ENCODE results near the gene MYO1E. TPM values are rescaled to one million over a fixed set of nuclear protein-coding genes. Genes with fewer than 3 reads are reported as not detected.

The MYO1E gene
- polyA plus RNA-seq, 4 donors = 70.3 to 212 (median 156) TPM

DNA sequence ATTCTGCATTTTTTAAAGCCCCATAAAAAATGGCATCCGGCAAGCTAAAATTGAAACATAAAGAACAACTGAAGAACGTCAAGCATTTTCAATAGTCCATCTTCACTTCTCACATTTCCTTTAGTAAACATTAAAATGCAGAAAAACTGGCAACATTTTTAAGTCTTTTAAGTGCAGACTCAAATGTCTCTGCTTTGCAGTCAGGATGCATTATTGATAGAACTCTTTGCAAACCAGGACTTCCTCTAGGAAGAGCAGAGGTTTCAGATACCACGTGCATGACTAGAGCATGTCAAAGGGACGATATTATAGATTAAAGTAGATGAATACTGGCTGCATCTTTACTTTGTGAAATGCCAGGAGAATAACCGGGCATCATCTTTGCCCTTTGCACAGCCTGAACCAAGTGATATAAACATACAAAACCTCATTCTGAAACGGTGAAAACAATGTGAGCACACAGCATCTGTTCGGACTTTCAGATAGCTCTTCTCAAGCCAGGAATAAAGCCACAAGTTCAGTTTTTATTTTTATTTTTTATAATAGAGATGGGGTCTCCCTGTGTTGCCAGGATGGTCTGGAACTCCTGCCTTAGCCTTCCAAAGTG, 101.0 kb downstream of the MYO1E start:
- DNase-seq (ENCODE audit: low read depth in 4 of 4, low spot score in 3 of 4) = no peak

DNA sequence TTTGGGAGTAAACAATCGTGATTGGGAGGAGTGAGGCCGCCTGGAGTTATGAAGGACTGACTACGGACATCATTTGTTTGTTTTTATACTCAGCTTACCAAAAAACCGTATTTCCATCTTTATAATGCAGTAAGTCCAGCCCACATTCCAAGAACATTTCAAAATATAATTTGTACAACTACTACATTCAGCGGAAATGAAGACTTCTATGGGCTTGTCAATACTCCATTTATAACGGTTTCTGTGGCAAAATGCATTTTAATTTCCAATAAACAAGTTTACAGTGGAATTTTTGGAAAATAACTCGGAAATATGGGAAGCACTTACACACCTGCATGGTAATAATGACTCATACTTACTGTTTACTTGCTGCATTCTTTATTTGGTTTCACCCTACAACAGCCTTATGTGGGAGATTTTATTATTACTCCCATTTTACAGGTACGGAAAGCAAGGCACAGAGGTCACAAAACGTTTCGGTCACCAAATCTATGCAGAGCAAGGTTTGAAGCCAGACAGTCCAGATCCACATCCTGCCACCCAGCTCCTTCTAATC, 103.7 kb downstream of the MYO1E start:
- DNase-seq (ENCODE audit: low read depth in 4 of 4, low spot score in 3 of 4) = no peak

DNA sequence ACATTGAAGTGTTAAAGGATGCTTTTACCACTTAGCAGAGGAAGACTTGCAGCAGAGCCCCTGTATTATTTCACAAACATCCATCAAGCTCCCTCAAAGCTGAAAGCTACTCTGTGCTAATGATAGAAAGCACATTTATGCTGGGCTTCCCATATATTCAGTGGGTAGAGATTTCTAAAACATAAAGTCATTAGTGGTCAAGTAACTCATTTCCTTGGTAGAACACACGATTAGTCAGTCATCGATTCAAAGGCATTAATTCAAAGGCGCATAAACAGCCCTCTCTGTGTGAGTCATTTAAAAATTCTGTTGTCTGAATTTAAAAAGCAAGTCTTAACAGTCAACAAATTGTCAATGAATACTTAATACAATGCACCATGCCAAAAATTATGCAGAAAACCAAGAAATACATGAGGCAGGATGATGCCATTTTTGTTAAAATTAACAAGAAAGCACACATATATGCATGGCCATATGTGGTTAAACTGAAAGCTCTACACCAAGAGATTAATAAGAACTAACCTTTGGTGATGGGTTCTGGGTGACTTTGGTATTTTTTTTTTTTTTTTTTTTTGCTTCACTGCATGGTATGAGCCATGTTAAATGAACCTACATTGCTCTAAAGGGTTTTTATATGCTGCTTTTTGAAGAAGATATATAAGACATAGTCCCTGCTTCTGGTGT, 104.4 kb downstream of the MYO1E start:
- no peak for DNase-seq (ENCODE audit: low read depth in 4 of 4, low spot score in 3 of 4)

DNA sequence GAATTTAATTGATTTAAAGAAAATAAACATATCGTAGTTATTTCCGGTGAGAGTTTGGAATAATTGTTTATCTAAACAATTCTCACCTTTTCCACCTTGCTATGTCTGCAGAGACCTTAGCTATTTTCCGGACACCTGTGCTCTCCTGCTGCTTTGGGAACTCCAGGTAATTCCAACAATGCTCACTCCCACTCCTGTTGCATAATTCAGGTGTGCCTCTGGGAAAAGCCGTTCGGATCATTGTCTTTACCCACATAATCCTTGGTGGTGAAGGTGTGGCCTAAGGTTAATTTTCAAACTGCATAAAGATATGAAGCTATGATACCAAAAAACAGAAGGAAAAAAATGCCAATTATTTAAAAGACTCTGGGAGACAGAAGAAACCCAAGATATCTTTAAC, 106.6 kb downstream of the MYO1E start:
- no peak for DNase-seq (ENCODE audit: low read depth in 4 of 4, low spot score in 3 of 4)

DNA sequence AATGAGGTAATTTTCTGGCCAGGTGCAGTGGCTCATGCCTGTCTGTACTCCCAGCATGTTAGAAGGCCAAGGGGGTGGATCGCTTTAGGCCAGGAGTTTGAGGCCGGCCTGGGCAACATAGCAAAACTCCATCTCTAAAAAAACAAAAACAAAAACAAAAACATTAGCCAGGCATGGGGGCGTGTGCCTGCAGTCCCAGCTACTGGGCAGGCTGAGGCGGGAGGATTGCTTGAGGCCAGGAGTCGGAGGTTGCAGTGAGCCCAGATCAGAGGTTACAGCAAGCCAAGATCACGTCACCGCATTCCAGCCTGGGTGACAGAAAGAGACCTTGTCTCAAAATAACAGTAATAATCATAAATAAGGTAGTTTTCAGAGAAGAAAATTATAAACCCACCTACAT, 110.4 kb downstream of the MYO1E start:
- DNase-seq (ENCODE audit: low read depth in 4 of 4, low spot score in 3 of 4) = no peak

DNA sequence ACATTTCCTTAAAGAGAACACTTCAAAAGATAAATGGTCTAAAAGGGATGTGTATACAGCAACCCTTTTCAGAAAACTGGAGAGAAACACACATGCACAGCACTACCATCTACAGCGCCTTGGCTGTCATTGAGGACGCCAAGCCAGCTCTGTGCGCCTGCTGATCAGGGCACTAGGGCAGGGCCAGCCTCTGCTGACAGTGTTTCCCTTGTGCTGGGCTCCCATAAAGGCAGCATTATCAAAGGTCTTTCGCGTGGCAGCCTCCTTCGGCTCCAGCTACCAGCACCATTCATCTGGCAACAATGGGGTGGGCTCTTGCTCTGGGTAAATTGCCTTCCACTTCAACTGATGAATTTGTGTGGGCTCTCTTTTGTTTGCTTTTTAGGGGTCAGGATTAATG, 112.6 kb downstream of the MYO1E start:
- DNase-seq (ENCODE audit: low read depth in 4 of 4, low spot score in 3 of 4) = no peak

DNA sequence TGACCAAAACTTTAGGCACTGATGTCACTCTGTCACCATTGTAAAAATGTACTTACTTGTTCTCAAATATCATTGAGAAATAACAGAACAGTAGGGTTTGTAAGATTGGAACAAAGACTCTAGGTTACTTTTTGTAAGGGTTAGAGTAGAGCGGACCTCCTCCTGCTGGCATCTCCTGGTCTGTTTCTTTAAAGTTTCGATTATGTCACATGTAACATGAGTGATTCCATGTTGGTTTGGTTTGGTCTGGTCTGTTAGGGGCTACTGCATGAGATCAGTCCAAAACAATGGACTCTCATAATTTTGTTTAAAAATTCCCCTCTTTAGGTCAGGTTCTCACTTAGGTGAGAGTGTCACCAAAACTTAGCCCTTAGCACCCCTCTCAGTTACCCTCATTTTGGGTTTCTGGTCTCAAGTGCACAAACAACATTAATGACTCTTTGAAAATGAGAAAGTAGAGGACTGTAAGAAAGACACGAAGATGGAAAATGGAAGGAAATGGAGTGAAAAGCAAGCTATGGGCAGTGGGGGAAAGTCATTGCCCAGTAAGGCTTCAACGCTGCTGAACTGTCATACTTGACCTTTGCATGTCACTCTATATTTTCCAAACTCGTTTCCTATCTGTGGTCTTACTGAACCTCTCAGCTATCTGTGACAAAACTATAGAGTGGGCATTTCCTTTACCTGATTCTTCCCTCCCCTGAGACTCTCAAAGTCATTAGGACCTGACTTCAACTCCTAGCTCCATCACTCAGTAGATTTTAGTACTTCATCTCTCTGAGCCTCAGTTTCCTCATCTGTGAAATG, 113.3 kb downstream of the MYO1E start:
- DNase-seq (ENCODE audit: low read depth in 4 of 4, low spot score in 3 of 4) = no peak

DNA sequence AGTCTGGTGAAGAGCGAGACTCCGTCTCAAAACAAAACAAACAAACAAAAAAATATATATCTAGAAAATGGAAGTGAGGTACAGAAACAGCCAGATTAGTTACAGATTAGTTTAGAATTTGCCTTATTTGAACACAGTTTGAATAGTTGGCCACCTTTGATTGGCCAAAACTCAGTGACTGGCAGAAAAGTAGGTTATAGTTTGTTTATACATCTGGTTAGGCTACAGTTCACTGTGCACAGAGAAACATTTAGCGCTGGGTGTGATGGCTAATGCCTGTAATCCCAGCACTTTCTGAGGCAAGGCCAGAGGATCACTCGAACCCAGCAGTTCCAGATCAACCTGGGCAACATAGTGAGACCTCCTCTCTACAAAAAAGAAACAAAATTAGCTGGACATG, 114.4 kb downstream of the MYO1E start:
- DNase-seq (ENCODE audit: low read depth in 4 of 4, low spot score in 3 of 4) = no peak

DNA sequence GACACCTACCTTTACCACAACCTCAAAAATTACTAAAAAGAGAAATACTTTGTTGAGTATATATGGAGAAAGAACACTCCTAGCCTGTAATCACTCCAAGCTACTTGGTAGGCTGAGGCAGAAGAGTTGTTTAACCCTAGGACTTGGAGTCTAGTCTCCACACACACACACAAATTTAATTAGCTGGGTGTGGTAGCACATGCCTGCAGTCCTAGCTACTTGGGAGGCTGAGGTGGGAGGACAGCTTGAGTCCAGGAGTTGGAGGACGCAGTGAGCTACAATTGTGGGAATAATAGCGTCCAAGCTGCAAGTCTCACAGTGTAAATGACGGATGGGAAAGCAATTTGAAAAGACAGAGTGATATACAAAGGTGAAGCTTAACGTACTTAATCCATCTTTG, 115.5 kb downstream of the MYO1E start:
- DNase-seq (ENCODE audit: low read depth in 4 of 4, low spot score in 3 of 4) = no peak

DNA sequence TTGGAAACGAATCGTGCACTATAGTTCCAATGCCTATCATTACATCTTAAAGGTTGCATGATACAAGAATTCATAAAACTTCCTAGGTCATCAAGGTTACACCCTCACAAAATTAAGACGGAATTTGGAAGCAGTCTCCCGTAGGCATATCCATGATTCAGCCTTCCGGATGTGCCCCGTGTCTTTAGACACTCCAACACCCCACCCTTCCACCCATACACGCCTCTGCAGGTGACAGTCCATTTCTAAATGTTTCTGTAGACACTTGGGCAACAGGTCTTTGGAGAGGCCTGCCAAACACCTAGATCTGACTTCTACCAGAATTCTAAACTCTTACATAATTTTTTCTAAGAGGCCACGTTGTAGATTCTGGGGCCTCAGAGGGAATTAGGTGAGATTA, 116.2 kb downstream of the MYO1E start:
- no peak for DNase-seq (ENCODE audit: low read depth in 4 of 4, low spot score in 3 of 4)

DNA sequence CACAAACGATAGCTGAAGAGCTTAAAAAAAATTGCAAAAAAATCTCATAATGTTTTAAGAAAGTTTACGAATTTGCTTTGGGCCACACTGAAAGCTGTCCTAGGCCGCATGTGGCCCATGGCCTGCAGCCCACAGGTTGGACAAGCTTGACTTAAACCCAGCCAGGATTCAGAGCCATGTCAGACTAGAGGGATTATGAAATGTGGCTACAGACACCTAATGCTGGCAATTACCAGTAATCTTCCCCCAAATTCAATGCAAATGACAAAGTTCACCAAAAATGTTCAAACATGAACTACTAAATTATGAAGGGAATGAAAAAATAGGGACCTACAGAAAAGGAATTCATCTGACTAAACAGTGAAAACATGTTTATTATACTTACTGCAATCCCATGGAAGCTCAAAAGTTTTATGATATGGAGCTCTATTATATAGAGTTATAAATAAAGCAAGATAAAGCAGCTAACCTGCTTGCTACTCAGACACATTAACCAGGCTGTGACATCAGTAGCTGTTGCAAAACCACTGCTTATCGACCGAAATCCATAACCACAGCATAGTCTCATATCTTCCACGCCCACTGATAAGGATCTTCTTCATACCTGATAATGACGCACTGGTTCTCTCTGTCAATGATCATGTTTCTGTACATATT, 116.9 kb downstream of the MYO1E start:
- no peak for DNase-seq (ENCODE audit: low read depth in 4 of 4, low spot score in 3 of 4)

DNA sequence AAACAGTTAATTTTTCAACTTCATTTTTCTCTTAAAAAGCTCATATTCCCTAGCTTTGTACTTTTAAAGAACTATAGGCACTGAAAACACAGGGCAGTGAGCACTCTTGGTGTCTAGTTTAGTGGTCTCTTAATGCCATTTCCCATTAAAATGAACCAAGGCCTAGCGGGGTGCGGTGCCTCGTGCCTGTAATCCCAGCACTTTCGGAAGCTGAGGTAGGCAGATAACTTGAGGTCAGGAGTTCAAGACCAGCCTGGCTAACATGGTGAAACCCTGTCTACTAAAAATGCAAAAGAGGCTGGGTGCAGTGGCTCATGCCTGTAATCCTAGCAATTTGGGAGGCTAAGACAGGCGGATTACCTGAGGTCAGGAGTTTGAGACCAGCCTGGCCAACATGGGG, 120.5 kb downstream of the MYO1E start:
- no peak for DNase-seq (ENCODE audit: low read depth in 4 of 4, low spot score in 3 of 4)

DNA sequence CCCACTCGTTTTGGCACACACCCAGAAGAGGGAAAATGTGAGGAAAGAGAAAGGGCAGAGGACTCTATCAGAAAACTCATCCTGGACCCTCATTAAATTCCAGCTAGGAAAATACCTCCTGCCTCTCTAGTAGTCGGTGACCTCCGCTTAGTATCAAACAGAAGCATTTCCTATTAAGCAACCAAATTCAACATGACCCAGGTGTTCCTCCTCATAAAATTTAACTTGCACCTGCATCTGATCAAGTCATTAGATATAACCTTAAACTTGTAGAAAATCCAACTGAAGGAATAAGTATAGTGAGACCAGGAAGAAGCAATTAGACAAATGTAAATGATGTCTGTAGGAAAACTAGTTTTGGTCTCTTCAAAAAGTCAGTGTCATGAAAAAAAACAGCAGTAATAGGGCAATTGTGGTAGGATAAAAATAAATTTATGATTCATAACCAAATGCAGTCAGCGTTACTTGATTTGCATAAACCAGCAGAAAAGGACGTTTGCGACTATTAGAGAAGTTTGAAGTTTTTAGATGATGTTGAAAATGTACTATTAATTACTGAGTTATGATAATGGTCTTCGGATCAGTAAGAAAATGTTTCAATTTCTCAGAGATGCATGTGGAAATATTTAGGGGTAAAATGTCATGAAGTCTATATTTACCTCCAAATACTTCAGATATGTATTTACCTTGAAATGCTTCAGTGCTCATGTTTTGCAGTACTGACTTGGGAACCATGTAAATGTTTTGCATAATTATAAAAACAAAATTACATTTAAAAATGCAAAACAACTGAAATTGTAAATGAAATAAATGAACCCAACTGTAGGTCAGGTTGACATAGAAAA, 121.4 kb downstream of the MYO1E start:
- DNase-seq (ENCODE audit: low read depth in 4 of 4, low spot score in 3 of 4) = no peak

DNA sequence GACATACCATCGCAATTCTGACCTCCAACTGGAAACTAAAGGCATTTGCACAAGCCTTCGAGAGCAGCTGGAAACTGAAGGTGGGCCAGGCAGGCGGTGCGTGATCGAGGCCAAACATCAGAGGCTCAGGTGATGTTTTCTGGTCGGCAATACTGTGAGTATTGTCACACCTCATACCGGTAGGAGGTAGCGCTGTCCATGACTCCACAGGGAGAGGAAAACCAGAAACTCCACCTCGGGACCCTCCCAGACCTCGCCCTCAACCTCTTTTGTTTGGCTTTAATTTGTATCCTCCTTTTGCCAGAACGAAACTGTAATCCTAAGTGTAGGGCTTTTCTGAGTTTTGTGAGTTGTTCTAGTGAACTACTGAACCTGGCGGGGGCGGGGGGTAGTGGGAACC, 122.4 kb downstream of the MYO1E start:
- DNase-seq (ENCODE audit: low read depth in 4 of 4, low spot score in 3 of 4) = no peak

DNA sequence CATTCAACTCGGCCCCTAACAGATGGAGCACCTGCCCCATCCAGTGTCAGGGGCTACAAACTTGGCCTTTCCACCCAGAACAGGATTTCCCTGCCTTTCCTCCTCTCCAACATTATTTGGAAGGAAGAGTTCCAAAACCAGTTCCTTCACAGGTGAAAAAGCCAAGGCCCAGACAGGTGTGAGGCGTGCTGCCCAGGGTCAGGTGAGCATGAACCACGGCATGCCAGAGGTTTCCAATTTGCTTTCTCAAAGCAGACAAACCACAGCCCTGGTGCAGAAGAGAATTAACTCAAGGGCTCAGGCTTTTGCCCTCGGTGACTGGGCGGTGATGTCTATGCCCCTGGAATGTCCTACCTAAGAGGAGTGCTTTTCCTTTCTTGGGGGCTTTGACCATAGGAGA, 122.9 kb downstream of the MYO1E start:
- no peak for DNase-seq (ENCODE audit: low read depth in 4 of 4, low spot score in 3 of 4)

DNA sequence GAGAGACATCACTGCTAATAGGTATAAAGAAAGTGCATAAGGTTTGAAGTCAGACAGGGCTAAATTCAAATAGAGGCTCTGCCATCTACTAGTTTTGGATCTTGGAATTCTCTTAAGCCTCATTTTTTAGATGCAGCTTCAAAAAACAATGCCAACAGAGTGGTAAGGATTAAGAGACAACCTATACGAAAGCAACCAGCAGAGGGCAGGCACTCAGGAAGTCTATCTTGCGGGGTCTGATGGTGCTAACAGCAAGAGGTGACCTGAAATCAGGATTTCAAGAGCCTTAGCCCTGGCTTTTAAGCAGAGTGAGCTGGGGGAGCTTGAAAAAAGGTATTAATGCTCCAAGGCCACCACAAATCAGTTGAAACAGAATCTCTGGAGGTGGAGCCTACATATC, 125.3 kb downstream of the MYO1E start:
- DNase-seq (ENCODE audit: low read depth in 4 of 4, low spot score in 3 of 4) = peak in 3 of 4 donors; percentile 35 to 49 (median 36)

DNA sequence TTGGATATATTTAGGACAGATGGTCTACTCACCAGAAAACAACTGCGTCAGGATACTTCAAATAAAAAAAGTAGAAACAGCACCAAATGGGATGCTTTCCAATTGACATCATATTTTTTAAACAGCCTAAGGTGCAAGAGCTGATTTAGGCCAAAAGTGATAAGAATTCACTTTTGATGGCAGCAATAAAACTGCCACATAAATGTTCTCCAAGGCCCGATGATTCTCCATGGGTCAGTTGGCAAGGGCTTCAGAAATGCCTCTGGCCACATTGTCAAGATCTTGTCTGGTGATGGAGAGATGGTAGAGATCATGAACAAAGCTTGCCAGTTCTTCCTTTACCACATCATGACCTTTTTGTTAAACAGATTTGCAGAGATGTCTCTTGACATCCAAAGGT, 127.1 kb downstream of the MYO1E start:
- no peak for DNase-seq (ENCODE audit: low read depth in 4 of 4, low spot score in 3 of 4)

DNA sequence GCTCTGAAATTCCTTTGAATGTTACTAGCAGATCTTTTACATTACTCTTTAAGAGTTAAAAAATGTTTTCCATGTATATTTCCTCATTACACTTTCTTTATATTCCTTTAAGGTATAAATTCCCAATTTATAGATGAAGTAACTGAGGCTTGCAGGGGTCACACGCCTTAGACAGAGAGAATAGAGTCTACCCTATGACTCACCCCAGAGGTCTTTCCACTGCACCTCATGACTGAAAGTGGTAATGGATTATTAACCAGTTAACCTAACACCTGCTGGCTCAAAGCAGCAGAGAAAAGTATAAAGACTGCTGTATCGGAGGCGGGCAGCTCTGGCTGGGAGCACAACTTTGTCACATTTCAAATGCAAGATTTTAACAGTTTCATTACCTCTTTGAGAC, 128.3 kb downstream of the MYO1E start:
- DNase-seq (ENCODE audit: low read depth in 4 of 4, low spot score in 3 of 4) = peak in 1 of 4 donors; percentile 19

DNA sequence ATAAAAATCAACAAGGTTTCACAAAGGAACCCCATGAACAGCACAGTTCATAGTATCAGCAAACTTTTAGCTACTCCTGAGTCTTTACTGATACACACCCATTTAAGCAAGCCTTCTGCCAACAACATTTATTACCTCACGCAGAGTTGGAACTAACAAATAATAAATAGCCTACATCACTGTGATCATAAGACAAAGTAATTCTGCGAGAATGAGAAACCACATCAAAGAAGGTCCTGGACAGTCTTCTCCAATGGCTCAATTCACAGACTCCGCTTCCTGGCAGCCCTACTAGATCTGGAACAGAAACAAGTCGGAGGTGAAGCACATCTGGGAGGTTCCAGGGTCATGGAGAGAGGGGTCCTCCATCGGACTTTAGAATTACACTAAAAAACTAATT, 129.0 kb downstream of the MYO1E start:
- DNase-seq (ENCODE audit: low read depth in 4 of 4, low spot score in 3 of 4) = no peak

DNA sequence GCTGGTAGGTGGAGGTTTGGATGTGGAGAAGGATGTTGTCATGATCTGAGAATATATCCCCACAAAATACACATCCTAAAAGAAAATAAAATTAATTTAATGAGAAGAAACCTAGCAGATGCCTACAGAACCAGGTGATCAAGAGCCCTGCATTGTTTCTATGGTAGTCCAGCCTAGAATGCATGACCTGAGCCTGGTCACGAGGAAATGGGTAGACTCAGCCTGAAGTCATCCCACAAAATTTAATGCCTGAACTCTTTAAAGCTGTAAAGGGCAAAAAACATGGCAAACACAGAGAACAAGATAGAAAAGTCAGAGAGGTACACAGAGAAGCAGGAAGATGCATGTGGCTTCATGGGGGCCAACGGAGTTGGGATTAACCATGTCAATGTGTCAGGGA, 130.0 kb downstream of the MYO1E start:
- DNase-seq (ENCODE audit: low read depth in 4 of 4, low spot score in 3 of 4) = no peak

Measured in left renal pelvis (tissue), 4 donors.